GM21526 (cell line): ENCODE results near the gene TRPV3.
"Not testable (repeated sequence)": the region's sequence is repeated elsewhere in the genome, so short reads cannot be mapped to it uniquely, and the experiment has no call there.

Source experiments
- ATAC-seq: cut with Tn5 transposase; IDR thresholded peaks from one replicate; pipeline ENCODE4 v1.9.1; 2021; ENCODE audit warnings: moderate library complexity; ENCODE audit not compliant: unreplicated experiment, low FRiP score

The TRPV3 gene

GRCh38 chr17:3557768-3558583 lies at the start of gene TRPV3:
Gene TRPV3, minus strand, starts transcription at chr17:3557812. Its CDS starts 2,962 bp downstream, at chr17:3554850.
- peak; percentile 42 for ATAC-seq

DNA sequence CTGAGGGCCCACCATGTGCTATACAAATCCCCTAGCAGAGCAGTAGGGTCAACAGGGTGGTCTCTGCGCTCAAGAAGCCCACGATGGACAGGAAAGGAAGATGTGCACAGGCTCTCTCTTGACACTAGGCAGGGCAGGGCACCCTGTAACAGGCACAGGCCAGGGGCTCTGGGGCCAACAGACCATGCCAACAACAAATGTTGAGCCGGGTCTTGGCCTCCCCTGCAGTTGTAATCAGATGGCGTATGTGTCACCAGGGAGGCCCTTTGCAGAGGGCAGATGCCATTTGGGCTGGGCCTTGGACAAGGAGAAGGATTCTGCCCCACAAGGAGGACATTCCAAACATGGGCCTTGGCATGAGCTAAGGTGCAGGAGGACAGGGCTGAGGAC lies 46.3 kb upstream of the TRPV3 start:
- ATAC-seq, result no peak

DNA sequence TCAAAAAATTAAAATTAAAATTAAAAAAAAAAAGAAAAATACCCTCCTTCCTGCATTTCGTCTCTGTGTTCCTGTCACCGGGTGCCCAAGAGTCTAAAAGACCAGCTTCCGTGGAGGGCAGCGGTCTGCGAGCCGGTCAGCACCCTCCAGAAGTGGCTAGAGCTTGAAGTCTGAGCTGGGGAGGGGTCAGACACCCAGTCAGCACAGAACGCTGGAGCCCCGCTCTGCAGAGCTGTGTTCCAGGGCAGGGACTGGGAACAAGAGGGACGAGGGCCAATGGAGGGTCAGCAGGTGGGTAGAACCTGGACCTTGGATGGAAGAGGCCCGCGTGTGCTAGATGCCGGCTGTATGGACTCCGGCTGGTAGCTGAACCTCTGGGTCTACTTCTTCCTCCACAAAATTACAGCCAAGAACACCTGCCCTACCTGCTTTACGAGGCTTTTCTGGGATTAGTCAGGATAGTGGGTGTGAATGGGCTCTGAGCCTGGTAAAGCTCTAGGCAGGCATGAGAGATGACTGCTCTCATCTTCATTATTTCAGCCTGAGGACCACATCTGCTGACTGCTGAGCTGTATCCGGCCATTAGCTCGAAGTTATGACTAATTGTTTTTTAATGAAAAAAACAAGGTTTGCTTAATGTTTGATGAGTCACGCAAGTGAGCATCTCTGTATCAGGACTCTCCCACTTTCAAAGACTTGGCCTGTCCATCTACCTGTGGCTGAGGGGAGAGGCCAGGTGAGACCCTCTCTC lies 45.7 kb upstream of the TRPV3 start:
- no peak for ATAC-seq

GRCh38 chr17:3602499-3602898 lies 44.9 kb upstream of the TRPV3 start:
- no peak for ATAC-seq

DNA sequence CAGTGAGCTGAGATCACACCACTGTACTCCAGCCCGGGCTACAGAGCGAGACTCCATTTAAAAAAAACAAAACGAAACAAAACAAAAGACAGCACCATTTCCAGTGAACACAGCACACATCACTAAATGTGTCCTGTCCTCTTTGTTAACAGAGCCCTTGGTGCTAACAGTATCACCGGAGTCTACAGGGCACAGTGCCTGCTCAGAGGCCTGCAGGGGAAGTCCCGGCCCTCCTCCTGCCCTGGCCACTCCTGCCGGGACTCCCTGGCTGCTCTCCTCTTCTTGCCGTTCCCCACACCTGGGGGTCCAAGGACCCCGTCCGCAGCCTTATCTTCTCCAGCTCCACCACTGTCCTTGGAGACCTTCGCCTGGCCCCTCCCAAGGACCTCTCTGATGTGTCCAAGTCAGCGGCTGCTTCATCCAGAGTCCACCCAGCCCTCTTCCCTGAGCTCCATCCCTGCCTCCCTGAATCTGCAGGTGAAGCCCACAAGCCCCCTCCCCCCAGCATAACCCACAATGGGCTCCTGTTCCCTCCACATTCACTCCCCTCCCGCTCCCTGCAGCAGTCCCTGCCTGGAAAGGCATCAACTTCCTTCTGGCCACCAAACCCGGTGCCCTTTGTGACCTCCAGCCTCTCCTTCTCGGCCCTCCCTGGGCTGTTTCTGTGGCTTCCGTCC lies 43.1 kb upstream of the TRPV3 start:
- no peak for ATAC-seq

DNA sequence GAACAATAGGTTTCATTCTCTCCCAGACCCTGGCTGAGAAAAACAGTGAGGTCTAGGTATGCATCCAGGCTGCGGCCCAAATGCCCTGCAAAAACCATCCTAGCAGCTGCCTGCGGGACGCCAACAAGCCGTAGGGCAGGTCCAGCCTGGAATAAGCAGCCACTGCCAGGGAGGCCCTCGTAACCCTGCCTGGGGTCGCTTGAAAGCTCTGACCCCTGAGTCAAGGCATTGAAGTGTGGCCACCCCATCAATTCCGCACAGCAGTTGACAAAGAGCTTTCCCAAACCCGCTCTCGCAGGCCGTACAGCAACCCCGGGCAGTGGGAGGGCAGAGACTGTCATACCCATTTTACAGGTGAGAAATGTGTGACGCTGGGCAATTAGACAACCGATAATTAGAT lies 40.5 kb upstream of the TRPV3 start:
- ATAC-seq, result no peak

GRCh38 chr17:3596804-3597464 lies 39.3 kb upstream of the TRPV3 start:
- no peak for ATAC-seq

DNA sequence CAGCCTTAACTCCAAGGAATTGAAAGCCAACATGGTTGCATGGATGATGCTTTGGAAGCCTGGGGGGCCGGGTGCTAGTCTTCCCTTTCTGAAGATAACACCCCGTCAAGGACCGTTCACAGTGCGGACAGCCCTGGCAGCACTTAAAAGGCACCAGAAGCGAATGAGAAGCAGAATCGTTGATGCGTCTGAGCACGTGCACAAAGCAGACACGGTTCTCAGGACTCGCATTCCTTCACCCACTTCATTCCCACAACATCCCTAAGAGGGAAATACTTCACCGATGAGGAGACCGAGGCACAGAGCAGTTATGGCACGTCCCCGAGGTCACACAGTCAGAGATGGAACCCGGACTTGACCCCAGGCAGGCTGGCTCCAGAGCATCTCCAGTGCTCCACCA lies 37.4 kb upstream of the TRPV3 start:
- no peak for ATAC-seq

DNA sequence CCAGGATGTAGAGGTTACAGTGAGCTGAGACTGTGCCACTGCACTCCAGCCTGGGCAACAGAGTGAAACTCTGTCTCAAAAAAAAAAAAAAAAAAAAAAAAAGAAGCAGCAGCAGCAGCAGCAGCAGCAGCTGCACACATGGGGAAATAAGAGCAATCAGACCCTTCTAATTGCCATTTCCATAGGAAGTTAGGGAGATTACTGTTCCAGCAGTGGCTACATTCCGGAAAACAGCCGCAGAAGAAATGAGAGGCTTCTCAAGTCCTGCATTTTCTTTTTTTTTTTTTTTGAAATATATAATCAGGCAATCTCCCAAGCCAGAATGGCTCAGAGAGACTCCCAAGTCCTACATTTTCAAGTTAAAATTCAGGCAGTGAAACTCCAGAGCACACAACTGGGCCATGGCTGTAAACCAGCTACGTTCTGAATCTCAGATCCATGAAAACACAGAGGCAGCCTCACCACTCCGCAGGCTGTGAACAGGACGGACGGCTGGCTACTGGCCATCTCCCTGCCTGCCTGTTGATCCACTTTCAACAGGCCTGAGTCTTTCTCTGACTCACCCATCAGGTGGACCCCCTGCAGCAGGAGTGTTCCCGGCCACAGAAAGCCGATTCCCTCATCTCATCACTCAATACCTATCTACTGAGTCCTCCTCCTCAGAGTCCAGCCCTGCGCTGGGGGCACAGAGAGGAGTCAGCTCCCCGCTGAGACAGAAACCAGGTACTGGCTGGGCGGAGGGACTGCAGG lies 36.6 kb upstream of the TRPV3 start:
- no peak for ATAC-seq

DNA sequence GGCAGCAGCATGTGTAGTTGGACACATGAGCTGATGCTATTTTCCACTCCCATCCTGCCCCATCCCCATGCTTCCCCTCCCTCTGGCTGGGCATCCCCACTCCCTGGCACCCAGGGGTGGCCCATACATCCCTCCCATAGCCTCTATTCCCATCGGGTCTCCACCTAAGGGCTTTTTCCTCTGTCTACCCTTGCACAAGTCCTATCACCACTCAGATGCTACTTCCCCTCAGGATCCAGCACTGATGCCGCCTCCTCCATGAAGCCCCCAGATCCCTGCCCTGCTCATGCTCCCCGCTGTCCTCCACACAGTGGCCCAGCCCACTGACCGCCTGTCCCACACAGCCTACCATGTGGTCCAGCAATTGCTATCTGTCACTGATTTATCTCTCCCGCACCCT lies 35.8 kb upstream of the TRPV3 start:
- ATAC-seq, result no peak

GRCh38 chr17:3592216-3592860 lies 34.7 kb upstream of the TRPV3 start:
- ATAC-seq, result no peak

GRCh38 chr17:3590768-3591167 lies 33.2 kb upstream of the TRPV3 start:
- no peak for ATAC-seq

DNA sequence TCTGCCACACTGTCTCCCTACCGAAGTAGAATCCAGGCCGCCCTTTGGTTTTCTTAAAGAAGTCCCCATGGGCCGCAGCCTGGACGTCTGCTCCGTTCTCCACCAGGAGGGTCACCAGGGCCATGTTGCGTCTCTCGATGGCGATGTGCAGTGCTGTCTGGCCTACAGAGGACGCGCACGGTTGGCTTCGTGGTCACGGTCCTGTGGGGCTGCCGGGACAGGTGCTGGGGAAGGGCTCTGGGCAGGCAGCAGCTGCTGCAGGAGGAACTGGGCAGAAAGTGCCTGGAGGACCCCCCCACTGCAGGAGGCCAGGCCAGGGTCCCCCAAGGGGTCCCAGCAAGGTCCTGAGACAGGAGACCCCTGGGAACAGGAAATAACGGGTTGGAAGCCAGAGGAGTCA lies 32.6 kb upstream of the TRPV3 start:
- ATAC-seq, result no peak

DNA sequence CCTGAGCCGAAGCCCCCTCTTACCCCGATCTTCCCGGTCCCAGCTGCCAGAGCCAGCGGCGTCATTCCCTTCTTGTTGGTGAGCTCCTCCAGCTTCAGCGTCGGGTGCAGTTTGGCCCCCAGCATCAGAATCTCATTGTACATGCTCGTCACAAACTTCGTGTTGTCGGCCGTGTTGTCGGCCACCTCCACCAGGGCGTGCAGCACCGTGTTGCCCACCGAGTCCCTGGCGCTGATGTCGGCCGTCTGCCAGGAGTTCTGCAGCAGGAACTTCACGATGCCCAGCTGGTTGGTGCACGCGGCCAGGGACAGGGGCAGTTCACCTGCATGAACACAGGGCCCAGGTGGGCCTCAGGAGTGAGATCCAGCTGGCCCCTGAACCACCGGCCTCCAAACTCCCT lies 32.2 kb upstream of the TRPV3 start:
- ATAC-seq, result no peak

DNA sequence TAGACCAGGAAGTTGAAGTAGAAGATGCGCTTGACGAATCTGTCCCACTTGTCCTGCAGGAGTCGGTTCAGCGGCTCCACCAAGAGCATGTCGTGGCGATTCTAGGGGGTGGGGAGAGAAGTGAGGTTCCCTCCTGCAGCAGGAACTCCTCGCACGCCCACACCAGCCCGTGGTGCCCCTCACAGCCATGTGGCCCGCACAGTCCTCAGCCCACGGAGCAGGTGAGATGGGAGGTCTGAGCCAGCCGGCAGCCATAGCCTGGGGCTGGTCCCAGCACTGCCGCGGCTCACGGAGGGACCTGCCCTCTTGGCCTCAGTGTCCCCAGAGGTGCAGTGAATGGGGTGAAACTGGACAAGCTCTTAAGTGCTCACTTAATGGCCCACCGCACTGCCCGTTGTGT lies 28.2 kb upstream of the TRPV3 start:
- no peak for ATAC-seq

DNA sequence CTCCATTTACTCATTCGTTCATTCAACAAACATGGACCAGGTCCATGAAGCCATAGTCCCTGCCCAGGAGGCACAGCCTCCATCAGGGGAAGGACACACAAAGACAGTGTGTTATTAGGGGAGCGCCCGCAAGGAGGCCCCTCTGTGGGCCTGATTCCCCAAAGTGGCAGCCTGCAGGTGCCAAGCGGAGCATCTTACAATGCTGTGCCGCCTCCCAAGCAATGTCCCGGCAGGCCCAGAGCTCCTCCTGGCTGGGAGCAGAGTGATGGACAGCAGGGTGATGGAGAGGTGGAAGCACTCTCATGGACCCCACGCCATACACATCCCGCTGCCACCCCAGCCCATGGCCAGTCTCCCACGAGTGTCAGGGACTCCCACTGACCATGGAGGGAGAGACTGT lies 25.8 kb upstream of the TRPV3 start:
- no peak for ATAC-seq

GRCh38 chr17:3582915-3583314 lies 25.3 kb upstream of the TRPV3 start:
- no peak for ATAC-seq

GRCh38 chr17:3578667-3579066 lies 21.1 kb upstream of the TRPV3 start:
- not testable (repeated sequence) for ATAC-seq

- ATAC-seq, result no peak
Observed at GRCh38 chr17:3576970-3577369, 19.4 kb upstream of the TRPV3 start.

GRCh38 chr17:3575511-3575910 lies 17.9 kb upstream of the TRPV3 start:
- no peak for ATAC-seq
